ENCODE data around the gene SRBD1.
"Not testable (repeated sequence)": the region's sequence is repeated elsewhere in the genome, so short reads cannot be mapped to it uniquely, and the experiment has no call there.

SRBD1 gene

GRCh38 chr2:45432406-45432805 is 178.7 kb downstream of the SRBD1 start:
- TF ChIP-seq CTCF (IDR thresholded peaks at IDR 0.05; ENCODE audit: insufficient read depth, low read depth, low read length, missing control alignments) = no peak
- H3K4me3 ChIP-seq (ENCODE audit: low read depth, low read length) = no peak overlapping the region
- no peak for DNase-seq (ENCODE audit: low read depth)

GRCh38 chr2:45426025-45426424 is 185.0 kb downstream of the SRBD1 start:
- H3K4me3 ChIP-seq (ENCODE audit: low read depth, low read length); DNase-seq (ENCODE audit: low read depth): not testable (repeated sequence)

- TF ChIP-seq CTCF (IDR thresholded peaks at IDR 0.05; ENCODE audit: insufficient read depth, low read depth, low read length, missing control alignments) = no peak
- H3K4me3 ChIP-seq (ENCODE audit: low read depth, low read length) = no peak overlapping the region
- DNase-seq (ENCODE audit: low read depth) = no peak
These were observed 188.1 kb downstream of the SRBD1 start for GRCh38 chr2:45422921-45423320.

- TF ChIP-seq CTCF (IDR thresholded peaks at IDR 0.05; ENCODE audit: insufficient read depth, low read depth, low read length, missing control alignments) = no peak
- H3K4me3 ChIP-seq (ENCODE audit: low read depth, low read length) = no peak overlapping the region
- DNase-seq (ENCODE audit: low read depth) = no peak
These were observed 192.5 kb downstream of the SRBD1 start for GRCh38 chr2:45418532-45418931.

- no peak overlapping the region for H3K4me3 ChIP-seq (ENCODE audit: low read depth, low read length)
- TF ChIP-seq CTCF (IDR thresholded peaks at IDR 0.05; ENCODE audit: insufficient read depth, low read depth, low read length, missing control alignments) = no peak
- DNase-seq (ENCODE audit: low read depth) = no peak
These were observed 195.4 kb downstream of the SRBD1 start for GRCh38 chr2:45415534-45416123.

GRCh38 chr2:45412754-45413379 is 198.2 kb downstream of the SRBD1 start:
- H3K4me3 ChIP-seq (ENCODE audit: low read depth, low read length) = no peak overlapping the region
- TF ChIP-seq CTCF (IDR thresholded peaks at IDR 0.05; ENCODE audit: insufficient read depth, low read depth, low read length, missing control alignments) = no peak
- DNase-seq (ENCODE audit: low read depth) = no peak

- no peak for TF ChIP-seq CTCF (IDR thresholded peaks at IDR 0.05; ENCODE audit: insufficient read depth, low read depth, low read length, missing control alignments)
- no peak for DNase-seq (ENCODE audit: low read depth)
- no peak overlapping the region for H3K4me3 ChIP-seq (ENCODE audit: low read depth, low read length)
These were observed 201.4 kb downstream of the SRBD1 start for GRCh38 chr2:45409677-45410076.

Data from GM12865 (cell line).